Lung (tissue), 12 donors: ENCODE measurements around the gene C1orf198. TPM values are rescaled to one million over a fixed set of nuclear protein-coding genes. Genes with fewer than 3 reads are reported as not detected.
A peak's percentile ranks its signal among the peaks of the same experiment; 100 is the strongest.

Experiments used
- ATAC-seq: fragments of 200-7000 bp; cut with Tn5 transposase; one replicate; pipeline ENCODE4 v1.9.1; 2020; ENCODE audit warnings: moderate number of reproducible peaks; ENCODE audit not compliant: insufficient read depth, low FRiP score
- DNase-seq, 3 donors: peaks; one replicate each; pipeline ENCODE4 v3.0.0-alpha.2; 2013 to 2017
- H3K27ac ChIP-seq, 2 donors: one replicate each; pipeline ENCODE4 v1.5.1; 2013; ENCODE audit warnings: mild to moderate bottlenecking in 2 of 2, moderate library complexity in 2 of 2, control low read depth in 1 of 2, inconsistent platforms in 1 of 2, low read depth in 1 of 2, low read length in 1 of 2
- H3K27me3 ChIP-seq, 3 donors: one replicate each; pipeline ENCODE4 v1.5.1; 2013; ENCODE audit warnings: low read length in 2 of 3; ENCODE audit not compliant: control insufficient read depth in 3 of 3, insufficient read depth in 3 of 3
- H3K36me3 ChIP-seq, 4 donors: one replicate each; pipeline ENCODE4 v1.5.1; 2013; ENCODE audit warnings: low read length in 4 of 4, mild to moderate bottlenecking in 1 of 4, moderate library complexity in 1 of 4; ENCODE audit not compliant: control insufficient read depth in 4 of 4, insufficient read depth in 4 of 4
- H3K4me1 ChIP-seq, 5 donors: one replicate each; pipeline ENCODE4 v1.5.1; 2013; ENCODE audit warnings: low read length in 5 of 5, mild to moderate bottlenecking in 2 of 5, moderate library complexity in 1 of 5; ENCODE audit not compliant: control insufficient read depth in 5 of 5, insufficient read depth in 5 of 5
- H3K4me3 ChIP-seq: one replicate; pipeline ENCODE4 v1.5.1; 2013; ENCODE audit warnings: mild to moderate bottlenecking, control low read depth, moderate library complexity
- H3K9ac ChIP-seq, 2 donors: one replicate each; pipeline ENCODE4 v1.5.1; 2013; ENCODE audit warnings: low read length in 2 of 2, control low read depth in 1 of 2; ENCODE audit not compliant: insufficient read depth in 1 of 2
- H3K9me3 ChIP-seq, 4 donors: one replicate each; pipeline ENCODE4 v1.5.1; 2013; ENCODE audit warnings: low read length in 3 of 4, mild to moderate bottlenecking in 1 of 4, moderate library complexity in 1 of 4; ENCODE audit not compliant: control insufficient read depth in 4 of 4, insufficient read depth in 3 of 4
- WGBS, 2 donors: extraction: QIAGEN DNeasy Blood & Tissue Kit; methylation state at CpG; one replicate each; pipeline ENCODE4 v1.1.7; 2013; 5-methylcytosine and 5-hydroxymethylcytosine counted together
- polyA plus RNA-seq, 2 donors: library from polyadenylated mRNA; stranded (reverse); fragments of 200-250 nt; gene quantifications; one replicate each; pipeline ENCODE4 v1.2.1, GENCODE V29; 2013
- total RNA-seq, 2 donors: library from RNA; depleted of rRNA in 1 of 2; stranded (reverse); fragments of >200 nt in 1 of 2; gene quantifications; one replicate each; pipeline ENCODE4 v1.2.1, GENCODE V29; 2014 to 2021
- TF ChIP-seq, protein P1 (sequence below): IDR thresholded peaks from 2 replicates; pipeline ENCODE4 v1.5.1; 2012; ENCODE audit warnings: mild to moderate bottlenecking; ENCODE audit errors: control extremely low read depth, extremely low read depth
- donor health status: control.
- donor health status: control.
- donor health status: Bipolar disorder and iron deficiency.
- donor health status: healthy.
- donor health status: DM: yes; HTN: yes; CAD: no.

C1orf198 gene
- total and polyA plus RNA-seq, 4 donors, result 25.8 to 109 (median 49.7) TPM

DNA sequence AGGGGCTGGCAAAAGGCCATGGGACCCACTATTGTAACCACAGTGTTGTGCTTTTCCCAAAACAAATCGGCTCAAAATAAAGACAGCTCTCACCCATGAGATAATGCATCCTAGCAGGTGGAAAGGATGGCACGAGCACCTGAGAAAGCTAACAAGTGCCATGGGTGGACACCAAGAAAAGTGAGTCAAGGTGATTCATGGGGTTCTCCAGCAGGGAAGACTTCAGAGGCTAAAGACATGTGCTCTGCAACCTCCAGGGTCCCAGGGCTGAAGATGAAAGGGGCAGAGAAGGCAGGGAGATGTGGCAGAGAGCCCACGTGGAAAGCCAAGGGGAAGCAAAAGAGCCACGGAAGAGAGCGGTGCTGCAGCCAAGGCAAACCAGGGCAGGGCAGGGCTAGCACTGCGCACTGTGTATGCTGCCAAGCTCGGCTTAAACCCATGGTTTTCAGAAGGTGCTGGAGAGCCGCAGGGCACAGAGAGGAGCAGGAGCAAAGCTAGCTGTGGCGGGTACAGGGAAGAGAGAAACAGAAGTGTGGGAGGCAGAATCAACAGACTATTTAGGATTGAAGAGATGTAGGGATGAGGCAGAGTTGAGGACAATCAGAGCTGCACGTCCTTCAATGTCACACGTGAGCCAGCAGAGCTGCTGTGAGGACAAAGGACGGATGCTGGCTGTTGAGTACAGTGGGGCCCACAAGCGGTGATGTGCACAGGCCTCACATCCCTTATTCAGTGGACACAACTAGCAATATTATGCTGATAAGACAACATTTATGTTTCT lies 41.8 kb upstream of the C1orf198 start:
- peak overlapping the region in 1 of 2 donors; percentile 9 for H3K27ac ChIP-seq
- DNase-seq, result no peak
- H3K9me3 ChIP-seq, result no peaks in the 10 kb centered on the region
- peak overlapping the region; percentile 1 for H3K4me3 ChIP-seq
- no peak overlapping the region for H3K9ac ChIP-seq
- H3K4me1 ChIP-seq, result no peaks in the 10 kb centered on the region
- TF ChIP-seq, protein P1, sequence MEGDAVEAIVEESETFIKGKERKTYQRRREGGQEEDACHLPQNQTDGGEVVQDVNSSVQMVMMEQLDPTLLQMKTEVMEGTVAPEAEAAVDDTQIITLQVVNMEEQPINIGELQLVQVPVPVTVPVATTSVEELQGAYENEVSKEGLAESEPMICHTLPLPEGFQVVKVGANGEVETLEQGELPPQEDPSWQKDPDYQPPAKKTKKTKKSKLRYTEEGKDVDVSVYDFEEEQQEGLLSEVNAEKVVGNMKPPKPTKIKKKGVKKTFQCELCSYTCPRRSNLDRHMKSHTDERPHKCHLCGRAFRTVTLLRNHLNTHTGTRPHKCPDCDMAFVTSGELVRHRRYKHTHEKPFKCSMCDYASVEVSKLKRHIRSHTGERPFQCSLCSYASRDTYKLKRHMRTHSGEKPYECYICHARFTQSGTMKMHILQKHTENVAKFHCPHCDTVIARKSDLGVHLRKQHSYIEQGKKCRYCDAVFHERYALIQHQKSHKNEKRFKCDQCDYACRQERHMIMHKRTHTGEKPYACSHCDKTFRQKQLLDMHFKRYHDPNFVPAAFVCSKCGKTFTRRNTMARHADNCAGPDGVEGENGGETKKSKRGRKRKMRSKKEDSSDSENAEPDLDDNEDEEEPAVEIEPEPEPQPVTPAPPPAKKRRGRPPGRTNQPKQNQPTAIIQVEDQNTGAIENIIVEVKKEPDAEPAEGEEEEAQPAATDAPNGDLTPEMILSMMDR, result no peak
- peaks cover 0 to 14% (median 5%) of the 10 kb centered on the region in 4 donors for H3K36me3 ChIP-seq
- WGBS, 2 donors, result 84 to 86% methylated on average over 13 of the region's 13 CpGs
- no peak for ATAC-seq
- no peaks in the 10 kb centered on the region for H3K27me3 ChIP-seq

DNA sequence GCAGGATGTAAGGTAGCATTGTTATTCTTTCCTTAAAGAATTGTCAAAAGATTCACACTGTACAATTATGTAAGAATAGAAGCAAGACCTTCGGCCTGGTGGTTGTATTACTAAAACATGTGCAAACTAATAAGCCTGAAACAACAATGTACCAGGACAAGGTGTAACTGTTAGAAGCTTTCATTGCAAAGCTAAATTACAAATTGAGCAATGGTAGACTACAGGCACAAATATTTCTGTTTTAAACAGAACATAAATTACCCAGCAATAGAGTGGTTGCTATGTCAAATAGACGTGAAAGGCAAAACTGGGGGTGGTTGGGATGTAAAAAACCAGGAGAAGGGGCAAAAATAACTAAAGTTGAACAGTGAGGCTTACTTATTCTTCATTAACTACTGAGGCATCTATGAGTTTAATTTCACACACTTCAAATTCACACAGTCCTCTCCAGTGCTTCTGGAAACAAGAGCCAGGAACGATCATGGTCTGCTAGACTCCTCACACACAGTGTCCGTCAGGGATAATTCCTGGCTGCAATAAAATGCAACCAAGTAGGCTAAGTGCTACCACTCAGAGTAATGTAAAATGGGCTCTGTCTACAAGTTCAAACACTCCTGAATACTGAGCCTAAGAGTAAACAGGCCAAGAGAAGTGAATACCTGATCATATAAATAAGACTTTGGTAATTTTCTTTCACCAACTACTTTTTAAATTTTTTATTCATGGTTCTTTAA lies 39.3 kb upstream of the C1orf198 start:
- DNase-seq, result no peak
- Histone ChIP-seq H3K27ac (no peak overlapping the region), H3K4me3 (no peak overlapping the region), H3K4me1 (peaks cover 0 to under 1% (median 0%) of the 10 kb centered on the region in 5 donors), H3K36me3 (peaks cover 0 to 12% (median 3%) of the 10 kb centered on the region in 4 donors), H3K9ac (no peak overlapping the region), H3K27me3 (no peaks in the 10 kb centered on the region), H3K9me3 (no peaks in the 10 kb centered on the region)
- ATAC-seq, result no peak
- TF ChIP-seq, protein P1, result no peak
- WGBS, 2 donors, result 69 to 88% methylated on average over 4 of the region's 4 CpGs

DNA sequence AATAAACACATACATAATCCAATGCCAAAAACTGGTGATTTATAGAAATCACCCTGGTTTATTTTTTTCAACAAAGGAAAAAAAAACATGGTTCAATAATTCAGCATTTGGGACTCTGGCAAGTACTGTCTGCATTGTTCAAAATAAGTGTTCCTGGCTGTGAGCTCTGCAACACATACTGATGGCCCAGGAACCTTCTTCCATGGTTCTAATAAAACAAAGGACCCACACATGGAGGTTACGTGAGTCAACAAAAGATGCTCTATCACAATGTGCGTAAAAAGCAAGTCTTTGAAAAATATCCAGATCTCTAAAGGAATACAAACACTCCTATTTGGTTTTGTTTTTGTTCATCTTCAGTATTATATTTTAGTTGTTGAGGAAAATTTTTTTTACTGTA lies 37.9 kb upstream of the C1orf198 start:
- TF ChIP-seq, protein P1, result no peak
- DNase-seq, result no peak
- peaks cover 0 to 10% (median 3%) of the 10 kb centered on the region in 4 donors for H3K36me3 ChIP-seq
- no peak overlapping the region for H3K27ac ChIP-seq
- WGBS, 2 donors, result 93 to 95% methylated on average over 2 of the region's 2 CpGs
- H3K9ac ChIP-seq, result no peak overlapping the region
- no peak for ATAC-seq
- peaks cover 0 to 11% (median 4%) of the 10 kb centered on the region in 5 donors for H3K4me1 ChIP-seq
- H3K27me3 ChIP-seq, result no peaks in the 10 kb centered on the region
- no peaks in the 10 kb centered on the region for H3K9me3 ChIP-seq
- H3K4me3 ChIP-seq, result no peak overlapping the region
